GM23338 (cell line): ENCODE measurements around the gene TMEM163. TPM values are rescaled to one million over a fixed set of nuclear protein-coding genes. Genes with fewer than 3 reads are reported as not detected.
A peak's percentile ranks its signal among the peaks of the same experiment; 100 is the strongest.

Source experiments
- ATAC-seq: fragments of 200-7000 bp; cut with Tn5 transposase; 3 replicates; pipeline ENCODE4 v1.9.1; 2020
- DNase-seq: peaks from one replicate; pipeline ENCODE4 v3.0.0-alpha.2; 2015; ENCODE audit warnings: low spot score
- H2AFZ ChIP-seq: fragments of 200-600 bp; sonication (generic); 2 replicates; pipeline ENCODE4 v1.8.0; 2016; ENCODE audit warnings: antibody characterized with exemption, mild to moderate bottlenecking, moderate library complexity
- H3F3A ChIP-seq: fragments of 200-600 bp; sonication (generic); replicated peaks from 2 replicates; pipeline ENCODE4 v1.8.0; 2017; ENCODE audit warnings: antibody characterized with exemption, mixed run types, low read depth
- H3K27ac ChIP-seq: fragments of 200-600 bp; sonication (generic); 2 replicates; pipeline ENCODE4 v1.6.1; 2016; ENCODE audit warnings: low read depth
- H3K27me3 ChIP-seq: fragments of 200-600 bp; sonication (generic); 2 replicates; pipeline ENCODE4 v1.8.0; 2016; ENCODE audit warnings: mild to moderate bottlenecking, mixed run types, moderate library complexity; ENCODE audit not compliant: insufficient read depth
- H3K36me3 ChIP-seq: fragments of 200-600 bp; sonication (generic); 2 replicates; pipeline ENCODE4 v1.8.0; 2016; ENCODE audit warnings: mild to moderate bottlenecking; ENCODE audit not compliant: insufficient read depth
- H3K4me1 ChIP-seq: fragments of 200-600 bp; sonication (generic); 2 replicates; pipeline ENCODE4 v1.8.0; 2016; ENCODE audit warnings: mild to moderate bottlenecking, moderate library complexity; ENCODE audit not compliant: insufficient read depth
- H3K4me2 ChIP-seq: fragments of 200-600 bp; sonication (generic); 2 replicates; pipeline ENCODE4 v1.7.1; 2017; ENCODE audit warnings: mixed run types
- H3K4me3 ChIP-seq: fragments of 200-600 bp; sonication (generic); 2 replicates; pipeline ENCODE4 v1.6.1; 2016; ENCODE audit warnings: mixed run types
- H3K79me2 ChIP-seq: fragments of 200-600 bp; sonication (generic); replicated peaks from 2 replicates; pipeline ENCODE4 v1.8.0; 2017; ENCODE audit warnings: mild to moderate bottlenecking; ENCODE audit not compliant: insufficient read depth
- H3K9me2 ChIP-seq: fragments of 200-600 bp; sonication (generic); 2 replicates; pipeline ENCODE4 v1.8.0; 2017; ENCODE audit not compliant: insufficient read depth
- H4K20me1 ChIP-seq: fragments of 200-600 bp; sonication (generic); replicated peaks from 2 replicates; pipeline ENCODE4 v1.8.0; 2017; ENCODE audit warnings: mild to moderate bottlenecking; ENCODE audit not compliant: insufficient read depth
- H3K27ac Mint-ChIP-seq: 2 replicates; pipeline ENCODE4 v1.8.0; 2020; ENCODE audit warnings: inconsistent platforms, mild to moderate bottlenecking, moderate library complexity, mixed read lengths
- H3K27me3 Mint-ChIP-seq: 3 replicates; pipeline ENCODE4 v1.8.0; 2022; ENCODE audit warnings: low read depth, mild to moderate bottlenecking, moderate library complexity, mixed read lengths, inconsistent platforms; ENCODE audit not compliant: insufficient read depth, poor library complexity
- H3K36me3 Mint-ChIP-seq: 3 replicates; pipeline ENCODE4 v1.8.0; 2021; ENCODE audit warnings: low read depth, mild to moderate bottlenecking, inconsistent platforms, moderate library complexity, mixed read lengths
- H3K4me1 Mint-ChIP-seq: 3 replicates; pipeline ENCODE4 v1.8.0; 2020; ENCODE audit warnings: mild to moderate bottlenecking, inconsistent platforms, mixed read lengths
- H3K4me3 Mint-ChIP-seq: 3 replicates; pipeline ENCODE4 v1.8.0; 2021; ENCODE audit warnings: moderate library complexity, mild to moderate bottlenecking, inconsistent platforms, mixed read lengths
- H3K9me3 Mint-ChIP-seq: 3 replicates; pipeline ENCODE4 v1.8.0; 2020; ENCODE audit warnings: moderate library complexity, mild to moderate bottlenecking, inconsistent platforms, mixed read lengths
- JUNB ChIP-seq: IDR thresholded peaks from one replicate; pipeline ENCODE4 v1.6.1; 2016; ENCODE audit warnings: antibody characterized with exemption; ENCODE audit not compliant: unreplicated experiment
- POLR2AphosphoS5 ChIP-seq: IDR thresholded peaks from 2 replicates; pipeline ENCODE4 v1.6.1; 2016; ENCODE audit warnings: antibody characterized with exemption, low read depth
- REST ChIP-seq: IDR thresholded peaks from one replicate; pipeline ENCODE4 v1.6.1; 2018; ENCODE audit warnings: antibody characterized with exemption; ENCODE audit not compliant: unreplicated experiment
- STAT1 ChIP-seq: IDR thresholded peaks from one replicate; pipeline ENCODE4 v1.6.1; 2016; ENCODE audit warnings: antibody characterized with exemption; ENCODE audit not compliant: unreplicated experiment
- ZNF462 ChIP-seq: fragments of 250-450 bp; sonication (Bioruptor Pico); IDR thresholded peaks from 2 replicates; pipeline ENCODE4 v1.5.0; 2020; ENCODE audit warnings: mild to moderate bottlenecking, moderate library complexity
- polyA plus RNA-seq: library from polyadenylated mRNA; unstranded; fragments of >200 nt; fragmentation: Nextera tagmentation; extraction: Ambion mirVana; gene quantifications from 2 replicates; pipeline ENCODE4 v1.2.1, GENCODE V29; 2016
- total RNA-seq: library from RNA; depleted of rRNA; stranded (reverse); fragments of >200 nt; shearing (Covaris generic); gene quantifications from 2 replicates; pipeline ENCODE4 v1.2.3, GENCODE V29; 2014

TMEM163 gene
- total and polyA plus RNA-seq, 2 experiments from 2014 or later = 1.1 to 1.8 TPM

GRCh38 chr2:134671513-134671912 lies 47.3 kb downstream of the TMEM163 start:
- H2AFZ ChIP-seq = no peak overlapping the region
- H3K27ac Mint-ChIP-seq = no peak overlapping the region
- H3K9me3 Mint-ChIP-seq = no peaks in the 10 kb centered on the region
- no peaks in the 10 kb centered on the region for H3K9me2 ChIP-seq
- H4K20me1 ChIP-seq = no peaks in the 10 kb centered on the region
- no peak overlapping the region for H3K4me3 ChIP-seq
- no peaks in the 10 kb centered on the region for H3K79me2 ChIP-seq
- peaks cover 6% of the 10 kb centered on the region for H3K27me3 Mint-ChIP-seq
- DNase-seq = peak; percentile 55
- peaks cover 11% of the 10 kb centered on the region for H3K4me1 Mint-ChIP-seq
- H3K36me3 Mint-ChIP-seq = no peaks in the 10 kb centered on the region
- no peak overlapping the region for H3K27ac ChIP-seq
- no peaks in the 10 kb centered on the region for H3K36me3 ChIP-seq
- 0 out of 2 replicates have a peak, but pooled peaks cover 2% of the 10 kb centered on the region for H3K4me1 ChIP-seq
- TF ChIP-seq ZNF462 (CRISPR knock-in tag) (0 out of 2 replicates have a peak, but pooled peaks have one; percentile 53), JUNB (no peak)
- H3F3A ChIP-seq = no peaks in the 10 kb centered on the region
- no peaks in the 10 kb centered on the region for H3K27me3 ChIP-seq
- ATAC-seq = peak; percentile 80
- H3K4me2 ChIP-seq = no peak overlapping the region
- H3K4me3 Mint-ChIP-seq = no peak overlapping the region; the same call in 2 of the 3 replicates

DNA sequence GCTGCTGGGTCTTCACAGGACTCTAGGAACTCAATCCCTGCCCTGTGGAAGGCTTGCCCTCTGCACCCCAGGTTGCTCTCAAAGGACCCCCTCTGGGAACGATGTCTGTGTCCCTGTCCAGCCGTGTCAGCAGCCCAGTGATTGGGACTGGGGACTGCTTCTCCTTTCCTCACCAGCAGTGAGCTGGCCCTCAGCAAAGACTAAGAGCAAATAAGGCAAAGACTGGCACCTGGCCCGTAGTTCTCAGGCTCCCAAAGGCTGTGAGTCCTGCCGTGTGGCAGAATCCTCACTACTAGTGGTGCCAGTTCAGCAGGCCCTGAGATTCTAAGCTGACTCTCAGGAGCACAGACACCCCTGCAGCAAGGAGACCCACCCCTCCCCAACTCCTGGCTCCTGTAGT lies 47.8 kb downstream of the TMEM163 start:
- Histone ChIP-seq H3F3A (no peaks in the 10 kb centered on the region), H4K20me1 (no peaks in the 10 kb centered on the region), H3K79me2 (no peaks in the 10 kb centered on the region), H3K9me2 (no peaks in the 10 kb centered on the region), H3K27me3 (no peaks in the 10 kb centered on the region), H3K36me3 (no peaks in the 10 kb centered on the region), H3K4me3 (no peak overlapping the region), H3K4me1 (0 out of 2 replicates have a peak, but pooled peaks cover 2% of the 10 kb centered on the region), H2AFZ (no peak overlapping the region), H3K27ac (no peak overlapping the region), H3K4me2 (no peak overlapping the region)
- Mint-ChIP-seq H3K4me3 (no peak overlapping the region), H3K9me3 (no peaks in the 10 kb centered on the region), H3K27ac (no peak overlapping the region), H3K4me1 (peaks cover 11% of the 10 kb centered on the region), H3K36me3 (no peaks in the 10 kb centered on the region), H3K27me3 (peaks cover 9% of the 10 kb centered on the region)
- DNase-seq = no peak
- ATAC-seq = peak; percentile 24; the same call in 2 of the 3 replicates
- TF ChIP-seq REST (peak; percentile 9), STAT1 (no peak), POLR2AphosphoS5 (no peak), JUNB (no peak)
